HEK293T (cell line): ENCODE data around the gene SERBP1.

Experiments
- CTCF ChIA-PET: fragments of 350-600 bp; formaldehyde crosslinking; extraction: SDS; loops from one replicate; lab custom pipeline; 2021; ENCODE audit warnings: antibody characterized with exemption, inconsistent platforms; lab: Yijun Ruan, JAX
- POLR2A ChIA-PET: fragments of 350-600 bp; formaldehyde crosslinking; extraction: SDS; loops from one replicate; lab custom pipeline; 2020; ENCODE audit warnings: antibody characterized with exemption, inconsistent platforms; lab: Yijun Ruan, JAX
- DNase-seq: peaks from one replicate; pipeline ENCODE4 v3.0.0; 2012; ENCODE audit warnings: mixed read lengths; ENCODE audit errors: extremely low spot score
- ARNT ChIP-seq: fragments of 450-650 bp; IDR thresholded peaks from 2 replicates; pipeline ENCODE4 v1.6.1; 2017; ENCODE audit warnings: mild to moderate bottlenecking
- BHLHE40 ChIP-seq: fragments of 450-650 bp; IDR thresholded peaks from 2 replicates; pipeline ENCODE4 v1.6.1; 2016; ENCODE audit warnings: mild to moderate bottlenecking, moderate library complexity, borderline replicate concordance
- CTBP1 ChIP-seq: fragments of 450-650 bp; IDR thresholded peaks from 2 replicates; pipeline ENCODE4 v1.6.1; 2016; ENCODE audit warnings: borderline replicate concordance
- ELF4 ChIP-seq: fragments of 450-650 bp; IDR thresholded peaks from 2 replicates; pipeline ENCODE4 v1.6.1; 2017; ENCODE audit warnings: antibody characterized with exemption
- FOXA1 ChIP-seq: fragments of 450-650 bp; IDR thresholded peaks from 2 replicates; pipeline ENCODE4 v1.6.1; 2016; ENCODE audit warnings: mild to moderate bottlenecking
- FOXK2 ChIP-seq: fragments of 450-650 bp; IDR thresholded peaks from 2 replicates; pipeline ENCODE4 v1.6.1; 2016; ENCODE audit warnings: mild to moderate bottlenecking
- FOXM1 ChIP-seq: fragments of 450-650 bp; IDR thresholded peaks from 2 replicates; pipeline ENCODE4 v1.6.1; 2017; ENCODE audit warnings: mild to moderate bottlenecking, borderline replicate concordance
- HDGF ChIP-seq: fragments of 450-650 bp; IDR thresholded peaks from 2 replicates; pipeline ENCODE4 v1.6.1; 2017; ENCODE audit warnings: antibody characterized with exemption, borderline replicate concordance
- L3MBTL2 ChIP-seq: fragments of 450-650 bp; conservative IDR thresholded peaks from 2 replicates; pipeline ENCODE4 v1.6.1; 2016; ENCODE audit warnings: mild to moderate bottlenecking
- LEF1 ChIP-seq: fragments of 450-650 bp; IDR thresholded peaks from 2 replicates; pipeline ENCODE4 v1.6.1; 2017; ENCODE audit warnings: mild to moderate bottlenecking, borderline replicate concordance
- NFRKB ChIP-seq: fragments of 450-650 bp; IDR thresholded peaks from 2 replicates; pipeline ENCODE4 v1.6.1; 2016; ENCODE audit warnings: mild to moderate bottlenecking, moderate library complexity
- PKNOX1 ChIP-seq: fragments of 450-650 bp; IDR thresholded peaks from 2 replicates; pipeline ENCODE4 v1.6.1; 2016
- SP1 ChIP-seq: fragments of 450-650 bp; IDR thresholded peaks from 2 replicates; pipeline ENCODE4 v1.6.1; 2017
- SUZ12 ChIP-seq: fragments of 450-650 bp; IDR thresholded peaks from 2 replicates; pipeline ENCODE4 v1.6.1; 2016; ENCODE audit warnings: mild to moderate bottlenecking
- TARDBP ChIP-seq: fragments of 450-650 bp; IDR thresholded peaks from 2 replicates; pipeline ENCODE4 v1.6.1; 2016
- ZNF384 ChIP-seq: fragments of 450-650 bp; IDR thresholded peaks from 2 replicates; pipeline ENCODE4 v1.6.1; 2016

Gene SERBP1

GRCh38 chr1:67465375-67465774 is 35.2 kb upstream of the SERBP1 start:
- DNase-seq: no peak
- CTCF ChIA-PET: no interaction called here
- TF ChIP-seq FOXA1: no peak
- no peak for TF ChIP-seq BHLHE40
- POLR2A ChIA-PET: no interaction called here

GRCh38 chr1:67464746-67465145 is 34.5 kb upstream of the SERBP1 start:
- CTCF ChIA-PET: interaction anchor here (0.6 kb wide), 1 partner anchor 301 kb away, joined by 6 read pairs; no protein-coding TSS in a partner anchor
- DNase-seq: no peak
- TF ChIP-seq HDGF (no peak), L3MBTL2 (no peak), PKNOX1 (no peak), LEF1 (no peak), CTBP1 (no peak), BHLHE40 (no peak), ELF4 (no peak), SP1 (no peak), NFRKB (no peak), ARNT (no peak), TARDBP (no peak)
- POLR2A ChIA-PET: no interaction called here

- TF ChIP-seq FOXA1 (no peak), TARDBP (no peak), PKNOX1 (no peak), SP1 (no peak), L3MBTL2 (no peak), ZNF384 (no peak), FOXM1 (no peak), HDGF (no peak), FOXK2 (no peak), ELF4 (no peak), BHLHE40 (no peak), CTBP1 (no peak), NFRKB (no peak), SUZ12 (no peak)
- DNase-seq: no peak
- CTCF ChIA-PET: interaction anchor here (0.5 to 0.6 kb wide), 4 partner anchors 8 to 302 kb away, joined by 3 to 6 read pairs (median 4); no protein-coding TSS in a partner anchor
- POLR2A ChIA-PET: no interaction called here
Measured at GRCh38 chr1:67464058-67464457, 33.9 kb upstream of the SERBP1 start.

- ChIA-PET CTCF (interaction anchor here (0.5 to 0.6 kb wide), 2 partner anchors 31 to 302 kb away, joined by 3 to 4 read pairs; no protein-coding TSS in a partner anchor), POLR2A (no interaction called here)
- DNase-seq: no peak
- peak; percentile 46; the same call in 1 of the 2 replicates for TF ChIP-seq PKNOX1
- no peak for TF ChIP-seq FOXA1
Measured at GRCh38 chr1:67463298-67463955, 33.2 kb upstream of the SERBP1 start.

- ChIA-PET CTCF (no interaction called here), POLR2A (no interaction called here)
- TF ChIP-seq LEF1: no peak
- TF ChIP-seq FOXA1: no peak
- no peak for TF ChIP-seq NFRKB
- no peak for TF ChIP-seq BHLHE40
- no peak for TF ChIP-seq FOXM1
- DNase-seq: no peak
Measured at GRCh38 chr1:67460676-67461500, 30.7 kb upstream of the SERBP1 start.

GRCh38 chr1:67459068-67459467 is 28.9 kb upstream of the SERBP1 start:
- no peak for DNase-seq

More at GRCh38 chr1:67459068-67459467, 28.9 kb upstream of the SERBP1 start:
- TF ChIP-seq PKNOX1 (0 out of 2 replicates have a peak, but pooled peaks have one; percentile 2), SUZ12 (no peak)
- POLR2A ChIA-PET: interaction anchor here (2.3 kb wide), 1 partner anchor 29 kb away, joined by 9 read pairs; the partner anchor contains the start of gene SERBP1
- CTCF ChIA-PET: no interaction called here
